Gastrocnemius medialis (tissue), 4 donors: ENCODE data around the gene BCOR. TPM values are rescaled to one million over a fixed set of nuclear protein-coding genes. Genes with fewer than 3 reads are reported as not detected.

ENCODE experiments used
- ATAC-seq, 2 donors: fragments of 150-250 bp; one replicate each; pipeline ENCODE4 v1.9.1; 2016
- DNase-seq, 2 donors: peaks; one replicate each; pipeline ENCODE4 v3.0.0-alpha.2; 2019
- H3K27ac ChIP-seq, 4 donors: fragments of 200-600 bp; sonication (generic); 1 replicate in 1 of 4; 2 replicates in 3 of 4; pipeline ENCODE4 v1.5.1; 2016 to 2018; ENCODE audit warnings: mild to moderate bottlenecking in 2 of 4, moderate library complexity in 1 of 4
- H3K27me3 ChIP-seq, 3 donors: fragments of 200-600 bp; sonication (generic) in 2 of 3; 1 replicate in 1 of 3; 2 replicates in 2 of 3; pipeline versions ENCODE4 v1.5.1 to v1.6.0; 2016 to 2019; ENCODE audit warnings: mild to moderate bottlenecking in 1 of 3, moderate library complexity in 1 of 3
- H3K36me3 ChIP-seq, 2 donors: fragments of 200-600 bp; sonication (generic) in 1 of 2; one replicate each; pipeline ENCODE4 v1.5.1; 2017 to 2018
- H3K4me1 ChIP-seq, 2 donors: fragments of 200-600 bp; sonication (generic) in 1 of 2; one replicate each; pipeline ENCODE4 v1.5.1; 2016 to 2017; ENCODE audit warnings: mild to moderate bottlenecking in 2 of 2
- H3K4me3 ChIP-seq, 4 donors: fragments of 200-600 bp; sonication (generic) in 3 of 4; 1 replicate in 1 of 4; 2 replicates in 3 of 4; pipeline ENCODE4 v1.5.1; 2016 to 2019; ENCODE audit warnings: mild to moderate bottlenecking in 2 of 4
- H3K9me3 ChIP-seq, 3 donors: fragments of 200-600 bp; sonication (generic) in 2 of 3; 1 replicate in 1 of 3; 2 replicates in 2 of 3; pipeline ENCODE4 v1.5.1; 2016 to 2019
- CTCF ChIP-seq, 5 experiments: fragments of 450-650 bp in 3 of 5; fragments of 200-600 bp in 2 of 5; sonication (generic) in 2 of 5; IDR thresholded peaks in 4 of 5; conservative IDR thresholded peaks in 1 of 5; 1 replicate in 4 of 5; 2 replicates in 1 of 5; pipeline ENCODE4 v1.5.1; 2016 to 2019; ENCODE audit warnings: antibody characterized with exemption in 5 of 5, mild to moderate bottlenecking in 3 of 5, moderate library complexity in 3 of 5
- POLR2A ChIP-seq, 2 donors: fragments of 450-650 bp; IDR thresholded peaks; one replicate each; pipeline ENCODE4 v1.6.1; 2017; ENCODE audit warnings: antibody characterized with exemption in 2 of 2, mild to moderate bottlenecking in 2 of 2, moderate library complexity in 2 of 2
- in situ Hi-C, 4 donors: fragments of 200-750 bp; cut with MboI; loops; one replicate each; pipeline versions ENCODE4 v1.15.0 to v1.8.0; 2017; ENCODE audit warnings: low sequenced_read_pairs in 4 of 4
- intact Hi-C: fragments of 100-400 bp; cut with DNase I; formaldehyde crosslinking; loops from one replicate; pipeline ENCODE4 v1.15.1; 2023; ENCODE audit warnings: low total_unique reads
- total RNA-seq, 4 donors: library from RNA; depleted of rRNA; stranded (reverse); fragments of >200 nt; gene quantifications; one replicate each; pipeline versions ENCODE4 v1.1.0 to v1.2.3, GENCODE V29; 2016

Gene BCOR
- total RNA-seq, 4 donors from 2014 or later: 6.5 to 43.8 (median 18.4) TPM

GRCh38 chrX:40066700-40067099 is 31.1 kb downstream of the BCOR start:
- in situ Hi-C loops (no loop called here), intact Hi-C loops (no loop called here)
- DNase-seq (no peak), ATAC-seq (no peak)
- Histone ChIP-seq H3K9me3 (no peaks in the 10 kb centered on the region), H3K4me1 (no peaks in the 10 kb centered on the region), H3K27me3 (no peaks in the 10 kb centered on the region), H3K27ac (no peak overlapping the region), H3K36me3 (peaks cover 0 to 17% of the 10 kb centered on the region in 2 donors), H3K4me3 (no peak overlapping the region)
- TF ChIP-seq POLR2A (IDR thresholded peaks at IDR 0.05) (no peak), CTCF (IDR thresholded peaks at IDR 0.05 in 4 of 5, conservative IDR thresholded peaks at IDR 0.05 in 1 of 5) (no peak)

- no peak for TF ChIP-seq POLR2A (IDR thresholded peaks at IDR 0.05)
- no peak for TF ChIP-seq CTCF (IDR thresholded peaks at IDR 0.05 in 4 of 5, conservative IDR thresholded peaks at IDR 0.05 in 1 of 5)
- in situ Hi-C loops: no loop called here
- Histone ChIP-seq H3K4me1 (no peaks in the 10 kb centered on the region), H3K4me3 (no peak overlapping the region), H3K27me3 (no peaks in the 10 kb centered on the region), H3K27ac (no peak overlapping the region), H3K9me3 (no peaks in the 10 kb centered on the region), H3K36me3 (peaks cover 0 to 17% of the 10 kb centered on the region in 2 donors)
- DNase-seq: no peak
- ATAC-seq: no peak
- intact Hi-C loops: no loop called here
Measured at GRCh38 chrX:40065296-40066046, 32.3 kb downstream of the BCOR start.

- no peaks in the 10 kb centered on the region for H3K4me1 ChIP-seq
- no peaks in the 10 kb centered on the region for H3K9me3 ChIP-seq
- H3K4me3 ChIP-seq: no peak overlapping the region
- intact Hi-C loops (no loop called here), in situ Hi-C loops (no loop called here)
- H3K27me3 ChIP-seq: no peaks in the 10 kb centered on the region
- TF ChIP-seq POLR2A (IDR thresholded peaks at IDR 0.05) (no peak), CTCF (IDR thresholded peaks at IDR 0.05 in 4 of 5, conservative IDR thresholded peaks at IDR 0.05 in 1 of 5) (no peak)
- H3K27ac ChIP-seq: no peak overlapping the region
- peaks cover 0 to 17% of the 10 kb centered on the region in 2 donors for H3K36me3 ChIP-seq
- ATAC-seq: no peak
- no peak for DNase-seq
Measured at GRCh38 chrX:40064055-40064597, 33.6 kb downstream of the BCOR start.

GRCh38 chrX:40063555-40063954 is 34.2 kb downstream of the BCOR start:
- no peak for TF ChIP-seq POLR2A (IDR thresholded peaks at IDR 0.05)
- no peak for TF ChIP-seq CTCF (IDR thresholded peaks at IDR 0.05 in 4 of 5, conservative IDR thresholded peaks at IDR 0.05 in 1 of 5)
- Histone ChIP-seq H3K9me3 (no peaks in the 10 kb centered on the region), H3K27me3 (no peaks in the 10 kb centered on the region), H3K4me1 (no peaks in the 10 kb centered on the region), H3K36me3 (peaks cover 0 to 17% of the 10 kb centered on the region in 2 donors), H3K4me3 (no peak overlapping the region), H3K27ac (no peak overlapping the region)
- intact Hi-C loops: no loop called here
- ATAC-seq (no peak), DNase-seq (no peak)
- in situ Hi-C loops: no loop called here
